Testis (tissue), 3 donors: ENCODE results near the gene RHOF. TPM values are rescaled to one million over a fixed set of nuclear protein-coding genes. Genes with fewer than 3 reads are reported as not detected.

Experiments used
- DNase-seq: peaks from one replicate; pipeline ENCODE4 v3.0.0-alpha.2; 2019
- H3K27ac ChIP-seq, 2 donors: fragments of 200-600 bp; sonication (generic); one replicate each; pipeline ENCODE4 v1.5.1; 2019
- H3K27me3 ChIP-seq: fragments of 200-600 bp; sonication (generic); one replicate; pipeline ENCODE4 v1.5.1; 2019
- H3K36me3 ChIP-seq: fragments of 200-600 bp; sonication (generic); one replicate; pipeline ENCODE4 v1.5.1; 2017; ENCODE audit warnings: low read depth; ENCODE audit errors: missing control alignments
- H3K4me1 ChIP-seq: fragments of 200-600 bp; sonication (generic); one replicate; pipeline ENCODE4 v1.5.1; 2019
- H3K4me3 ChIP-seq, 2 donors: fragments of 200-600 bp; sonication (generic); one replicate each; pipeline ENCODE4 v1.5.1; 2017 to 2019
- H3K9me3 ChIP-seq: fragments of 200-600 bp; sonication (generic); one replicate; pipeline ENCODE4 v1.5.1; 2017
- CTCF ChIP-seq, 3 experiments: fragments of 450-650 bp in 2 of 3; fragments of 200-600 bp in 1 of 3; sonication (generic) in 1 of 3; IDR thresholded peaks; one replicate each; pipeline ENCODE4 v1.5.1; 2016 to 2019; ENCODE audit warnings: antibody characterized with exemption in 3 of 3, mild to moderate bottlenecking in 2 of 3, moderate library complexity in 1 of 3
- POLR2A ChIP-seq: fragments of 450-650 bp; IDR thresholded peaks from one replicate; pipeline ENCODE4 v1.6.1; 2017; ENCODE audit warnings: antibody characterized with exemption, mild to moderate bottlenecking, moderate library complexity
- WGBS, 2 donors: methylation state at CpG; one replicate each; pipeline ENCODE4 v1.1.5; 2018; 5-methylcytosine and 5-hydroxymethylcytosine counted together
- intact Hi-C: fragments of 100-400 bp; cut with DNase I; formaldehyde crosslinking; loops from one replicate; pipeline ENCODE4 v1.15.1; 2023; ENCODE audit warnings: low total_unique reads
- polyA plus RNA-seq: library from polyadenylated mRNA; stranded (reverse); fragments of 350-450 nt; fragmentation: Illumina TruSeq; extraction: RNeasy Lipid Tissue Mini Kit (QIAGEN cat#74804); gene quantifications from one replicate; pipeline ENCODE4 v1.2.3, GENCODE V29; 2014; ENCODE audit warnings: low read depth, low replicate concordance; ENCODE audit not compliant: insufficient read depth
- total RNA-seq, 2 donors: library from RNA; depleted of rRNA; stranded (reverse); fragments of >200 nt; gene quantifications; one replicate each; pipeline ENCODE4 v1.2.3, GENCODE V29; 2016

RHOF gene
- total and polyA plus RNA-seq, 3 donors from 2014 or later: 16.9 to 20.5 (median 18.0) TPM

- H3K4me1 ChIP-seq: no peaks in the 10 kb centered on the region
- no peak overlapping the region for H3K27ac ChIP-seq
- H3K36me3 ChIP-seq: no peaks in the 10 kb centered on the region
- no peak for TF ChIP-seq POLR2A
- TF ChIP-seq CTCF (IDR thresholded peaks at IDR 0.05): no peak
- no peaks in the 10 kb centered on the region for H3K9me3 ChIP-seq
- intact Hi-C loops: no loop called here
- DNase-seq: no peak
- H3K27me3 ChIP-seq: no peaks in the 10 kb centered on the region
- 89 to 92% methylated on average over 18 of the region's 18 CpGs for WGBS, 2 donors
- no peak overlapping the region for H3K4me3 ChIP-seq
Measured at GRCh38 chr12:121826318-121827150, 33.0 kb upstream of the RHOF start.

GRCh38 chr12:121825041-121825523, 31.6 kb upstream of the RHOF start:
- 83 to 95% methylated on average over 15 to 18 of the region's 18 CpGs for WGBS, 2 donors
- intact Hi-C loops: no loop called here
- H3K27me3 ChIP-seq: no peaks in the 10 kb centered on the region
- no peaks in the 10 kb centered on the region for H3K4me1 ChIP-seq
- H3K27ac ChIP-seq: no peak overlapping the region
- no peaks in the 10 kb centered on the region for H3K9me3 ChIP-seq
- no peaks in the 10 kb centered on the region for H3K36me3 ChIP-seq
- H3K4me3 ChIP-seq: no peak overlapping the region
- TF ChIP-seq CTCF (IDR thresholded peaks at IDR 0.05): no peak
- no peak for TF ChIP-seq POLR2A
- DNase-seq: no peak

DNA sequence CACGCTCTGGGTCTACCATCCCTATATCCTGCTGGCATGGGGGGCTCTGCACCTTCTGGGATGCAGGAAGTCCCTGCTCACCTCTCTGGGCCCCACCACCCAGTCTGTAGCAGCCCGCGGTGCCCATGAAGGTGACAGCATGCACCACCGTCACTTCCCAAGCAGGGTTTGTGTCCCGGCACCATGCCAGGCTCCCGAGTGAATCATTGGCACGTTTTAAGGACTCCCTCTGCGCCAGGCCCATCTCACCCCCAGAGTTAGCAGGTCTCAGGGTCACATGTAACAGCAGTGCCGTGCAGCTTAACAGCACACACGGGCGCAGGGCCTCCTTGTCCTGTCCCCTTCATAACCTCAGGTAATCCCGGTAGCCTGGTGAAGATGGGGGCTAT, 30.2 kb upstream of the RHOF start:
- 80 to 85% methylated on average over 5 to 11 of the region's 12 CpGs for WGBS, 2 donors
- H3K36me3 ChIP-seq: no peaks in the 10 kb centered on the region

DNA sequence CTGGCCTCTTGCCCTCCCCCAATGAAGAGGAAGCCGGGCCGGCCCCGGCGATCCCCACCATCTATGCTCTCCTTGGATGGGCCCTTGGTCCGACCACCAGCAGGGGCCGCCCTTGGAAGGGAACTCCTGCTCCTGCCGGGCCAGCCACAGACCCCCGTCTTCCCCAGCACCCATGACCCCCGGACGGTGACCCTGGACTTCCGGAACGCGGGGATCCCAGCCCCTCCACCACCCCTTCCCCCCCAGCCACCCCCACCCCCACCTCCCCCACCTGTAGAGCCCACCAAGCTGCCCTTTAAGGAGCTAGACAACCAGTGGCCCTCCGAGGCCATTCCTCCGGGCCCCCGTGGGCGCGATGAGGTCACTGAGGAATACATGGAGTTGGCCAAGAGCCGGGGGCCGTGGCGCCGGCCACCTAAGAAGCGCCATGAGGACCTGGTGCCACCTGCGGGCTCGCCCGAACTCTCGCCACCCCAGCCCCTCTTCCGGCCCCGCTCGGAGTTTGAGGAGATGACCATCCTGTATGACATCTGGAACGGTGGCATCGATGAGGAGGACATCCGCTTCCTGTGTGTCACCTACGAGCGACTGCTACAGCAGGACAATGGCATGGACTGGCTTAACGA, 29.7 kb upstream of the RHOF start:
- WGBS, 2 donors: 79 to 89% methylated on average over 9 to 35 of the region's 36 CpGs
- DNase-seq: no peak
- no peak for TF ChIP-seq CTCF (IDR thresholded peaks at IDR 0.05)
- TF ChIP-seq POLR2A: no peak
- Histone ChIP-seq H3K9me3 (no peaks in the 10 kb centered on the region), H3K27ac (no peak overlapping the region), H3K4me3 (no peak overlapping the region), H3K4me1 (no peaks in the 10 kb centered on the region), H3K36me3 (no peaks in the 10 kb centered on the region), H3K27me3 (no peaks in the 10 kb centered on the region)
- intact Hi-C loops: no loop called here

More for the DNA sequence above, 30.2 kb upstream of the RHOF start:
- Histone ChIP-seq H3K4me3 (no peak overlapping the region), H3K9me3 (no peaks in the 10 kb centered on the region), H3K4me1 (no peaks in the 10 kb centered on the region), H3K27me3 (no peaks in the 10 kb centered on the region), H3K27ac (no peak overlapping the region)
- DNase-seq: no peak
- intact Hi-C loops: no loop called here
- TF ChIP-seq POLR2A (no peak), CTCF (IDR thresholded peaks at IDR 0.05) (no peak)
